22Rv1 (cell line): ENCODE measurements around the gene FBXO44.

Experiments used
- CTCF ChIP-seq: fragments of 450-650 bp; IDR thresholded peaks from 2 replicates; pipeline ENCODE4 v1.5.1; 2017; ENCODE audit warnings: mild to moderate bottlenecking
- ZFX ChIP-seq: fragments of 450-650 bp; IDR thresholded peaks from 2 replicates; pipeline ENCODE4 v1.6.1; 2017; ENCODE audit warnings: antibody characterized with exemption, borderline replicate concordance

- TF ChIP-seq CTCF (no peak), ZFX (no peak)
Observed at GRCh38 chr1:11661103-11661502, 6.4 kb downstream of the FBXO44 start.
